ENCODE results near the gene H2AZ2.
A peak's percentile ranks its signal among the peaks of the same experiment; 100 is the strongest.

H2AZ2 gene

DNA sequence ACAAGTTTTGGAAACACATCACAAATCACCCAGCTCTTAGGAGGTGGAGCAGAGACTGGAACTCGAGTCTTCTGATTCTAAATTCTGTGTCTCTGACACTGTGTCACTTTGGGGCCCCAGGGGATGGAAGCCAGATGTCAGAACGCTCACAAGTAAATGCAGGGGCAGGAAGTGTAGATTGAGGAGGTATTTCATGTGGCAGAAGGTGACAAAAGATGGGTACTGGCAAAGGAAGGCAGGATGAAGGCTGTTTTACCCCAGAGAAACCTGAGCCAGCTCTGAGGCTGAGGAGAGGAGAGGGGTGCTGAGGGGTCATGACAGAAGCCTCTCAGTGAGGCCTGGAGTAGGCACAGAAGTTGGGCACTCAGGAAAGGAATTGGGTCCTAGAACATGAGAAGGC is 43.5 kb upstream of the H2AZ2 start:
- no peak for DNase-seq (ENCODE audit: low read depth, low spot score)
- TF ChIP-seq, protein P1, sequence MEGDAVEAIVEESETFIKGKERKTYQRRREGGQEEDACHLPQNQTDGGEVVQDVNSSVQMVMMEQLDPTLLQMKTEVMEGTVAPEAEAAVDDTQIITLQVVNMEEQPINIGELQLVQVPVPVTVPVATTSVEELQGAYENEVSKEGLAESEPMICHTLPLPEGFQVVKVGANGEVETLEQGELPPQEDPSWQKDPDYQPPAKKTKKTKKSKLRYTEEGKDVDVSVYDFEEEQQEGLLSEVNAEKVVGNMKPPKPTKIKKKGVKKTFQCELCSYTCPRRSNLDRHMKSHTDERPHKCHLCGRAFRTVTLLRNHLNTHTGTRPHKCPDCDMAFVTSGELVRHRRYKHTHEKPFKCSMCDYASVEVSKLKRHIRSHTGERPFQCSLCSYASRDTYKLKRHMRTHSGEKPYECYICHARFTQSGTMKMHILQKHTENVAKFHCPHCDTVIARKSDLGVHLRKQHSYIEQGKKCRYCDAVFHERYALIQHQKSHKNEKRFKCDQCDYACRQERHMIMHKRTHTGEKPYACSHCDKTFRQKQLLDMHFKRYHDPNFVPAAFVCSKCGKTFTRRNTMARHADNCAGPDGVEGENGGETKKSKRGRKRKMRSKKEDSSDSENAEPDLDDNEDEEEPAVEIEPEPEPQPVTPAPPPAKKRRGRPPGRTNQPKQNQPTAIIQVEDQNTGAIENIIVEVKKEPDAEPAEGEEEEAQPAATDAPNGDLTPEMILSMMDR (IDR thresholded peaks at IDR 0.05; ENCODE audit: insufficient read depth, low read length, missing control alignments), result no peak
- no peak overlapping the region for H3K4me3 ChIP-seq (ENCODE audit: low read depth, low read length)
- ChIA-PET CTCF (interaction anchor here (1.7 to 2.1 kb wide), 2 partner anchors 21 to 34 kb away, joined by 5 to 6 read pairs; no protein-coding TSS in a partner anchor), POLR2A (interaction anchor here (0.6 kb wide), 1 partner anchor 220 kb away, joined by 3 read pairs; the partner anchor contains the start of gene TBRG4)

DNA sequence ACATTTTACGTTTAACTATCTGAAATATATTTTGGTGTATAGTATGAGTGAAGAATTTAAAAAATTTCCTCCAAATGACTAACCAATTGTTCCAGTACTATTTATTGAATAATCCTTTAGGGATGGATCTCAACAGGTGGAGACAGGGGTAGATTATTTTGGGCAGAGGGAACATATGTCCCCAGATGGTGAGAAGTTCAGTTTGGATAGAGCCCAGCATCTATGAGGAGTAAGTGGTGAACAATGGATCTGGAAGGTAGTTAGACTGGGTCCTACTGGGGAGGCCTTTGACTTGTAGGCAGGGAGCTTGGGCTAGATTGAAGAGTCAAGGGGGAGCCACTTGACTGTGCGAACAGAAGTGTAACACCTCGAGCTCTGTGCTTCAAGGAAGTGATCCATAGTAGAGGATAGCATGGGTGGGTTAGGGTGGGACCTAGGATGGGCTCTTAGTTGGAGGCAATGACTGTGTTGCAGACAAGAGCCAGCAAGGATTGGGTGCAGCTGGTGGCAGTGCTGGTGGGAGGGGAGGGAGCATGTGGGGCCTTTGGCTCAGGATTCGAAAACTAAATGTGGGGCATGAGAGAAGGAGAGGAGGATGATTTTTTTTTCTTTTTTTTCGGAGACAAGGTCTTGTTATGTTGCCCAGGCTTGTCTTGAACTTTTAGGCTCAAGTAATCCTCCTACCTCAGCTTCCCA is 41.3 kb upstream of the H2AZ2 start:
- TF ChIP-seq, protein P1 (IDR thresholded peaks at IDR 0.05; ENCODE audit: insufficient read depth, low read length, missing control alignments), result no peak
- no peak for DNase-seq (ENCODE audit: low read depth, low spot score)
- CTCF ChIA-PET, result interaction anchor here (0.6 kb wide), 1 partner anchor 32 kb away, joined by 3 read pairs; no protein-coding TSS in a partner anchor
- no peak overlapping the region for H3K4me3 ChIP-seq (ENCODE audit: low read depth, low read length)
- POLR2A ChIA-PET, result interaction anchor here (0.6 kb wide), 1 partner anchor 12 kb away, joined by 3 read pairs; no protein-coding TSS in a partner anchor

DNA sequence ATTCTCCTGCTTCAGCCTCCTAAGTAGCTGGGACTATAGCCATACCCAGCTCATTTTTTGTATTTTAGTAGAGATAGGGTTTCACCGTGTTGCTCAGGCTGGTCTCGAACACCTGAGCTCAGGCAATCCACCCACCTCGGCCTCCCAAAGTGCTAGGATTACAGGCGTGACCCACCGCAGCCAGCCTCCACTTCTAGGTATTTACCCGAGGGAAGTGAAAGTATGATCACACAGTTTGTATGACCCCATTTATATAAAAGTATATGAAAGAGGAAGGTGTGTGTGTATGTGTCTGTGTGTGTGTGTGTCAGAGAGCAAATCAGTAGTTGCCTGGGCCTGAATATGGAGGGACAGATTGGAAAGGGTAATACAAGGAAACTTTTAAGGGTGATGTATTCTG is 39.4 kb upstream of the H2AZ2 start:
- ChIA-PET POLR2A (no interaction called here), CTCF (no interaction called here)
- no peak for DNase-seq (ENCODE audit: low read depth, low spot score)
- H3K4me3 ChIP-seq (ENCODE audit: low read depth, low read length), result no peak overlapping the region
- TF ChIP-seq, protein P1 (IDR thresholded peaks at IDR 0.05; ENCODE audit: insufficient read depth, low read length, missing control alignments), result no peak

DNA sequence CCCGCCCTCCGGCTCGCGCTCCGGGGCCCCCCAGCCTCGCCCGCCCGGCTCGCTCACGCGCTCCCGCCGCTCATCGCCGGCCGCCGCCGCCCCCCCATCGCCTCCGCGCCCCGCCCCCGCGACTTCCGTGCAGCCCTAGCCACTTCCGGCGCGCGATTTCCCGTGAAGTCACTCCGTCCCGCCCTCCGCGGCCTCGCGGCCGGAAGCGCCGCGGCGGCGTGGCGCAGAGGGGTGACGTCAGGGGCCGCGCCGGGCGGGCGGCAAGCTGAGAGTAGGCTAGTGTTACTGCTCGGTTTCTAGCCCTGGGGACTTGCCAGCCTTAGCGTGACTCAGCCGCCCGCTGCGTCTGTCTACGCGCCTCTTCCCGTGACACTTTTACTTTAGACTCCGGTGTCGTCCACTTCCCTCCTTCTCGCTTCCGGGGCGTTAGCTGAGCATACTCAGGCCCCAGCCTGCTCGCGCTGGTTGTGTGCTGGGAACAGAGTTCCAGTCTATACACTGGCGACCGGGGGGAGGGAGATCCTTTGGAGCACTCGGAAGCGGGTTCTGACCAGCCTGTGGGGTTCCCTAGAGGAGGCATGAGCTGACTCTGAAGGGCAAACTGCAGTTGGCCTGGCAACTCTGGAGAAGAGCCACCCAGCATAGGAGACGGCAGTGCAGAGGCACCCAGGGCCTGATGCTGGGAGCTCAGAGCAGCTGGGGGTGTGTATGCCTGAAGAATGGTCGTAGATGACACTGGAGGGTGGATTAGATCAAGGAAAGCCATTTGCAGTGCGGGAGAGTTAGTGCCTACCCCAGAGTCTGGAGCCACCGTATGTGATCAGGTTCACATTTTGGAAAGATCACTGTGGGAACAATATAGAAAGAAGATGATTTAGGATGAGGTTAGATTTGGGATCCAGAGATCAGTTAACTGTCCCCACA is 37.8 kb upstream of the H2AZ2 start, which contains the start of gene PURB:
TSS of gene PURB (minus strand) at position 137 of the 924 bp plus-strand sequence. CDS start 182 bp downstream, outside the sequence.
- TF ChIP-seq, protein P1 (IDR thresholded peaks at IDR 0.05; ENCODE audit: insufficient read depth, low read length, missing control alignments), result no peak
- POLR2A ChIA-PET, result interaction anchor here (0.7 to 1.9 kb wide), 9 partner anchors 9 to 280 kb away, joined by 3 to 7 read pairs (median 4); partner anchors contain the start of genes H2AZ2 and OGDH
- H3K4me3 ChIP-seq (ENCODE audit: low read depth, low read length), result peak within 1 kb of the TSS; percentile 87
- peak; percentile 79 for DNase-seq (ENCODE audit: low read depth, low spot score)
- CTCF ChIA-PET, result interaction anchor here (0.6 to 2.4 kb wide), 4 partner anchors 8 to 298 kb away, joined by 3 to 10 read pairs (median 4); no protein-coding TSS in a partner anchor

DNA sequence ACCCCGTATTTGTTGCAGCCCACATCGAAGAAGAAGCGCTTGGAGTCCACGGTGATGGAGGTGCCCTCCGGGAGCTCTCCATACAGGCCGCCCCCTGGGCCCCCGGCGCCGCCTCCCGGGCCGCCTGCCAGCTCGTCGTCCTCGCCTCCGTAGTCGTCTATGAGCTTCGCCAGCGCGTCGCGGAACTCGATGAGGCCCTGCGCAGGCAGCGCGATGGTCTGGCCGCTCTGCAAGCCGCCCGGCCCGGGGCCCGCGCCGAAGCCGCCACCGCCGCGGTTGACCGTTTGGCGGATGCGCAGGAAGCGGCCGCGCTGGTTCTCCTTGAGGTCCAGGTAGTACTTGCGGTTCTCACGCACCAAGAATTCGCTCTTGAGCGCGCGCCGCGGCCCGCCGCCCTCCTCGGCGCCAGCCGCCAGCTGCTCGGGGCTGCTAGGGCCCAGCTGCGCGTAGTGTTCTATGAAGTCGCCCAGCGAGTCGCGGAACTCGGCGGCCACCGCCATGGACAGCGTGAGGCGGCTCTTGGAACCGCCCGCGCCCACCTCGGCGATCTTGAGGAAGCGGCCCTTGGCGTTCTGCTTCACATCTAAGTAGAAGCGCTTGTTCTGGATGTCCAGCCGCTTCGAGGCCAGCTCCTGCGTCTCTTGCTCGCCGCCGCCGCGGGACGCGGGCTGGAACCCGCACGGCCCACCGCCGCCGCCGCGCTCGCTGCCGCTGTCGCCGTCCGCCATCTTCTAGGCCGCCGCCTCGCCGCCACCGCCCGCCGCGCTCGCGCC is 36.9 kb upstream of the H2AZ2 start:
- ChIA-PET POLR2A (interaction anchor here (0.6 to 1.9 kb wide), 13 partner anchors 10 to 304 kb away, joined by 3 to 7 read pairs (median 3); partner anchors contain the start of genes H2AZ2 and OGDH), CTCF (interaction anchor here (0.6 to 2.4 kb wide), 7 partner anchors 9 to 297 kb away, joined by 3 to 10 read pairs (median 4); no protein-coding TSS in a partner anchor)
- DNase-seq (ENCODE audit: low read depth, low spot score), result no peak
- H3K4me3 ChIP-seq (ENCODE audit: low read depth, low read length), result peak overlapping the region; percentile 81
- TF ChIP-seq, protein P1 (IDR thresholded peaks at IDR 0.05; ENCODE audit: insufficient read depth, low read length, missing control alignments), result no peak
